AG09309 (cell line): Measurements from ENCODE around the gene PRPF8.

Source experiments
- DNase-seq: peaks from one replicate; pipeline ENCODE4 v3.0.0-alpha.2; 2010; ENCODE audit warnings: low read depth
- H3K4me3 ChIP-seq: 2 replicates; pipeline ENCODE4 v1.5.1; 2011; ENCODE audit warnings: mild to moderate bottlenecking, low read depth, low read length, moderate library complexity; ENCODE audit not compliant: control insufficient read depth
- CTCF ChIP-seq: IDR thresholded peaks from 2 replicates; pipeline ENCODE4 v1.5.1; 2011; ENCODE audit warnings: mild to moderate bottlenecking, low read depth, low read length, inconsistent platforms; ENCODE audit not compliant: insufficient read depth, control insufficient read depth; ENCODE audit errors: missing control alignments

The PRPF8 gene

GRCh38 chr17:1684378-1685189 lies at the start of gene PRPF8:
TSS of gene PRPF8 (minus strand) at chr17:1684867. CDS start at chr17:1684571, 296 bp downstream.
- no peak for TF ChIP-seq CTCF
- DNase-seq = peak; percentile 91
- H3K4me3 ChIP-seq = peak within 1 kb of the TSS; percentile 61

GRCh38 chr17:1733759-1734158 lies 49.1 kb upstream of the PRPF8 start:
- H3K4me3 ChIP-seq = no peak overlapping the region
- no peak for TF ChIP-seq CTCF
- no peak for DNase-seq

GRCh38 chr17:1732833-1733321 lies 48.2 kb upstream of the PRPF8 start:
- no peak for DNase-seq
- TF ChIP-seq CTCF = no peak
- H3K4me3 ChIP-seq = no peak overlapping the region

- DNase-seq = no peak
- H3K4me3 ChIP-seq = no peak overlapping the region
- no peak for TF ChIP-seq CTCF
Observed at GRCh38 chr17:1732241-1732832, 47.7 kb upstream of the PRPF8 start.

GRCh38 chr17:1731194-1731506 lies 46.5 kb upstream of the PRPF8 start:
- no peak for DNase-seq
- no peak overlapping the region for H3K4me3 ChIP-seq
- no peak for TF ChIP-seq CTCF

- H3K4me3 ChIP-seq = no peak overlapping the region
- no peak for DNase-seq
- no peak for TF ChIP-seq CTCF
Observed at GRCh38 chr17:1730326-1731193, 45.9 kb upstream of the PRPF8 start.
